ENCODE data around the gene BTNL2. TPM values are rescaled to one million over a fixed set of nuclear protein-coding genes. Genes with fewer than 3 reads are reported as not detected.

Gene BTNL2
- total and polyA plus RNA-seq, 2 donors from 2014 or later: not detected

- intact Hi-C loops (cut with DNase I): loop anchor here (10.0 kb wide), 1 partner anchor 289 kb away; no protein-coding TSS in a partner anchor
- Histone ChIP-seq H3K9ac (ENCODE audit: low read length in 3 of 3) (no peak overlapping the region), H3K36me3 (ENCODE audit: control insufficient read depth in 2 of 3, insufficient read depth in 3 of 3, low read length in 3 of 3) (no peaks in the 10 kb centered on the region), H3K27me3 (ENCODE audit: control insufficient read depth, insufficient read depth, low read length) (peaks cover 2% of the 10 kb centered on the region), H3K9me3 (ENCODE audit: control insufficient read depth in 2 of 3, insufficient read depth in 1 of 3, low read length in 3 of 3) (no peaks in the 10 kb centered on the region), H3K4me1 (ENCODE audit: control insufficient read depth in 2 of 3, insufficient read depth in 2 of 3, low read depth in 1 of 3, low read length in 3 of 3) (no peaks in the 10 kb centered on the region), H3K4me3 (ENCODE audit: low read length in 3 of 3) (peak overlapping the region in 1 of 3 donors; percentile 12), H3K27ac (ENCODE audit: low read depth in 2 of 2, low read length in 2 of 2) (no peak overlapping the region)
- DNase-seq (peak; percentile 68 to 92 (median 81)), FAIRE-seq (peak; percentile 13)
- TF ChIP-seq, protein P1, sequence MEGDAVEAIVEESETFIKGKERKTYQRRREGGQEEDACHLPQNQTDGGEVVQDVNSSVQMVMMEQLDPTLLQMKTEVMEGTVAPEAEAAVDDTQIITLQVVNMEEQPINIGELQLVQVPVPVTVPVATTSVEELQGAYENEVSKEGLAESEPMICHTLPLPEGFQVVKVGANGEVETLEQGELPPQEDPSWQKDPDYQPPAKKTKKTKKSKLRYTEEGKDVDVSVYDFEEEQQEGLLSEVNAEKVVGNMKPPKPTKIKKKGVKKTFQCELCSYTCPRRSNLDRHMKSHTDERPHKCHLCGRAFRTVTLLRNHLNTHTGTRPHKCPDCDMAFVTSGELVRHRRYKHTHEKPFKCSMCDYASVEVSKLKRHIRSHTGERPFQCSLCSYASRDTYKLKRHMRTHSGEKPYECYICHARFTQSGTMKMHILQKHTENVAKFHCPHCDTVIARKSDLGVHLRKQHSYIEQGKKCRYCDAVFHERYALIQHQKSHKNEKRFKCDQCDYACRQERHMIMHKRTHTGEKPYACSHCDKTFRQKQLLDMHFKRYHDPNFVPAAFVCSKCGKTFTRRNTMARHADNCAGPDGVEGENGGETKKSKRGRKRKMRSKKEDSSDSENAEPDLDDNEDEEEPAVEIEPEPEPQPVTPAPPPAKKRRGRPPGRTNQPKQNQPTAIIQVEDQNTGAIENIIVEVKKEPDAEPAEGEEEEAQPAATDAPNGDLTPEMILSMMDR (IDR thresholded peaks at IDR 0.05; ENCODE audit: borderline replicate concordance, extremely low read depth, insufficient read depth): peak; percentile 98
These were observed 8.6 kb upstream of the BTNL2 start for GRCh38 chr6:32415521-32416019.

DNA sequence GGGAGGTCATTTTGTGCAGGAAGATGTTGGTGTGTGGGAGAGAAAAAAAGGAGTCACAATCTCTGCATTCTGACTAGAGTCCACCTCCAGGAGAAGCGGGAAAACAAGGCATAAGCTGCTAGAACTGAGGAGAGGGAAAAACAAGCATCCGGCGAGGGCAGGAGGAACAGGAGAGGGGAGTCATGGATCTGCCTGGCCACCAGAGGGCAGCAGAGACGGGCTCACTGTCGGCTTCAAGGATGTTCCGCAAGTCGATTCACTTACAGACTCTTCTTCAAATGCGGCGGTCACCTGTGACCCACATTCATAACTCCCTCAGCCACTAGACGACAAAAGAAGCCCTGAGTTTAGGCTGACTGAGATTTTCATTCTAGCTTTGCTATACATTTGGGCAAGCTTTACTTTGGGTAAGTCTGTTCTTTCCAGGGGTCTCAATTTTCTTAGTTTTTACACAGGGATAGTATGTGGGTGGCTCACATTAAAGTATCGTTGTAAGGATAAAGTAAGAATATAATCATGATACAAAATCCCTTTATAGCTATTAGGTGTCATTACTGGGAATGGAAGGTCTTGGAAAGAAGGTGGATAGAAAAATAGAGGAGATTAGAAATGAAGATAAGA, 6.6 kb upstream of the BTNL2 start:
- TF ChIP-seq, protein P1 (IDR thresholded peaks at IDR 0.05; ENCODE audit: borderline replicate concordance, extremely low read depth, insufficient read depth): peak; percentile 89
- H3K4me1 ChIP-seq (ENCODE audit: control insufficient read depth in 2 of 3, insufficient read depth in 2 of 3, low read depth in 1 of 3, low read length in 3 of 3): no peaks in the 10 kb centered on the region
- DNase-seq (peak; percentile 85 to 88 (median 87)), FAIRE-seq (no peak)
- H3K9ac ChIP-seq (ENCODE audit: low read length in 3 of 3): no peak overlapping the region
- no peaks in the 10 kb centered on the region for H3K36me3 ChIP-seq (ENCODE audit: control insufficient read depth in 2 of 3, insufficient read depth in 3 of 3, low read length in 3 of 3)
- H3K4me3 ChIP-seq (ENCODE audit: low read length in 3 of 3): no peak overlapping the region
- no peaks in the 10 kb centered on the region for H3K9me3 ChIP-seq (ENCODE audit: control insufficient read depth in 2 of 3, insufficient read depth in 1 of 3, low read length in 3 of 3)
- intact Hi-C loops (cut with DNase I): loop anchor here (10.0 kb wide), 1 partner anchor 291 kb away; no protein-coding TSS in a partner anchor
- H3K27ac ChIP-seq (ENCODE audit: low read depth in 2 of 2, low read length in 2 of 2): no peak overlapping the region
- H3K27me3 ChIP-seq (ENCODE audit: control insufficient read depth, insufficient read depth, low read length): peaks cover 2% of the 10 kb centered on the region

DNA sequence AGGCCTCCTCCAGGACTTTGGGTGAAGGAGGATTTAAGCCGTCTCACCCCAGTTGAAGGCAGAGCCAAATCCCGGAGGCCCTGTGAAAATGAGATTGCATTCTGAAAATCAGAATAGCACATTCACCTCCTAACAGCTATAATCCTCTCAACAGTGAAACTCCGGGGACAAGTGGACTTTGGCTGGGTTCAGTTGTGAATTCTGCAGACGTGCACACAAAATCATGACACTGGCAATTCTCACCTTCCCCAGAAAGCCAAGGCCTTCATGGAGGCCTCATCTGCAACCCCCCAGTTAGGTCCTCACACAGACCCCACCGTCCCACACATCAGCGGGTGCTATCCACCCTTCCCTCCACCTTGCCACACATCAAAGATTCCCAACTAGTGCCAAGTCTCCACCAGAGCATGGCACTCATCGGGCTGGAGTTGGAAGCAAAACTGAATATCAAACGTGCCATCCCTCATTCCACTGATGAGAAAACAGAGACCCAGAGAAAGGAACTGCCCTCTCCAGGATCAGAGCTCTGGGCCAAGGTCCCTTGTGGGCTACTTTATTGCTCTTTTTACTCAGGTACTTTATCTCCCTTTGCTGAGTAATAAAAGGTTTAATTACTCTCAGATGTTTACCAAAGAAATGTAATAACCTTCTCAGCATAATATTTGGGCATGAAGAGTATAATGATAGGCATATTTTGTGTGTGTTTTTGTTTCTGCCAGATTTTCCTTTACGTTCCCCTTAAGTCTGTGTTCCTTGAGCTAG, 4.8 kb upstream of the BTNL2 start:
- H3K4me3 ChIP-seq (ENCODE audit: low read length in 3 of 3): no peak overlapping the region
- no peak overlapping the region for H3K9ac ChIP-seq (ENCODE audit: low read length in 3 of 3)
- no peaks in the 10 kb centered on the region for H3K9me3 ChIP-seq (ENCODE audit: control insufficient read depth in 2 of 3, insufficient read depth in 1 of 3, low read length in 3 of 3)
- TF ChIP-seq, protein P1 (IDR thresholded peaks at IDR 0.05; ENCODE audit: borderline replicate concordance, extremely low read depth, insufficient read depth): no peak
- no peaks in the 10 kb centered on the region for H3K4me1 ChIP-seq (ENCODE audit: control insufficient read depth in 2 of 3, insufficient read depth in 2 of 3, low read depth in 1 of 3, low read length in 3 of 3)
- H3K36me3 ChIP-seq (ENCODE audit: control insufficient read depth in 2 of 3, insufficient read depth in 3 of 3, low read length in 3 of 3): no peaks in the 10 kb centered on the region
- peaks cover 2% of the 10 kb centered on the region for H3K27me3 ChIP-seq (ENCODE audit: control insufficient read depth, insufficient read depth, low read length)
- no peak for DNase-seq
- intact Hi-C loops (cut with DNase I): loop anchor here (10.0 kb wide), 1 partner anchor 293 kb away; no protein-coding TSS in a partner anchor
- H3K27ac ChIP-seq (ENCODE audit: low read depth in 2 of 2, low read length in 2 of 2): no peak overlapping the region
- FAIRE-seq: no peak
